ENCODE measurements around the gene SLC49A3. TPM values are rescaled to one million over a fixed set of nuclear protein-coding genes. Genes with fewer than 3 reads are reported as not detected.
"Not testable (repeated sequence)": the region's sequence is repeated elsewhere in the genome, so short reads cannot be mapped to it uniquely, and the experiment has no call there.

Gene SLC49A3
- polyA plus RNA-seq, 1 donor from 2014 or later = not detected

DNA sequence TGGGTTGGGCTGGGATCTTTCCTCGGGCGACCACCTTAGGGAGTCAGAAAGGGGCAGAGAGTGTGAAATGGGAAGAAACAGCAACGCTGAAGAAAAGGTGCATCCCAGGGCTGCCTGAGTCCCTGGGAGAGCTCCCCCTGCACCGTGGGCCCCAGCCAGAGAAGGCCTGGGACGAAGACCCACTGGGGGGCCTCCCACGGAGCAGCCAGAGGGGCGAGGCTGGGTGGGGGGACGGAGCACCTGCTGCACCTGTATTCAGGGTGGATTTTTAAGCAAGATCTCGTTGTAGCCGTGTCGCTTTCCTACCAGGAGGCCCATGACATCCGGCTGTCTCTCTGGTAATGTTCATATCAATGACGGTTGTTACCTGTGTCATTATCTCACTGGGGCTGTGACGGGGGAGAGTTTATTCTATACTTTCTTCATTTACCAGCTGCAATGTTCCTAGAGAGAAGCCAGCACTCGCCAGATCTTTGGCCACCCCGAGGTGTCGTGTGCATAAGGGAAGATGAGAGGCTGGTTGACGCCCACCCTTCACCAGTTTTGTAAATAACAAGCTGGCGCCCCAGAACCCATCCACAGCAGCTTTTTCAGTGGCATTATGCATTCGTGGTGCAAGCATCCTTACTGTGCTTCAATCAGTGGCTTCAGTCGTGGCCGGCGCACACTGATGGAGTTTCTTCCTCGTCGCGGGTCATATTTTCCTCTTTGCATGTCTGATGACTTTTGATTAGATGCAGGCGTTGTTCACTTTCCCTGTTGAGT lies 11.0 kb upstream of the SLC49A3 start:
- TF ChIP-seq RAD21 (conservative IDR thresholded peaks at IDR 0.05) (no peak), EP300 (conservative IDR thresholded peaks at IDR 0.05; ENCODE audit: poor library complexity, severe bottlenecking) (no peak), TAF1 (IDR thresholded peaks at IDR 0.05; ENCODE audit: low read depth) (no peak), MXI1 (conservative IDR thresholded peaks at IDR 0.05; ENCODE audit: poor library complexity, severe bottlenecking) (no peak), SMC3 (conservative IDR thresholded peaks at IDR 0.05; ENCODE audit: poor library complexity) (no peak), EZH2 (IDR thresholded peaks at IDR 0.05; ENCODE audit: borderline replicate concordance, insufficient read depth, low read length, poor library complexity, severe bottlenecking) (no peak), POLR2AphosphoS5 (IDR thresholded peaks at IDR 0.05) (no peak), CTCF (IDR thresholded peaks at IDR 0.05; ENCODE audit: poor library complexity, severe bottlenecking) (no peak)
- TF ChIP-seq, protein P1, sequence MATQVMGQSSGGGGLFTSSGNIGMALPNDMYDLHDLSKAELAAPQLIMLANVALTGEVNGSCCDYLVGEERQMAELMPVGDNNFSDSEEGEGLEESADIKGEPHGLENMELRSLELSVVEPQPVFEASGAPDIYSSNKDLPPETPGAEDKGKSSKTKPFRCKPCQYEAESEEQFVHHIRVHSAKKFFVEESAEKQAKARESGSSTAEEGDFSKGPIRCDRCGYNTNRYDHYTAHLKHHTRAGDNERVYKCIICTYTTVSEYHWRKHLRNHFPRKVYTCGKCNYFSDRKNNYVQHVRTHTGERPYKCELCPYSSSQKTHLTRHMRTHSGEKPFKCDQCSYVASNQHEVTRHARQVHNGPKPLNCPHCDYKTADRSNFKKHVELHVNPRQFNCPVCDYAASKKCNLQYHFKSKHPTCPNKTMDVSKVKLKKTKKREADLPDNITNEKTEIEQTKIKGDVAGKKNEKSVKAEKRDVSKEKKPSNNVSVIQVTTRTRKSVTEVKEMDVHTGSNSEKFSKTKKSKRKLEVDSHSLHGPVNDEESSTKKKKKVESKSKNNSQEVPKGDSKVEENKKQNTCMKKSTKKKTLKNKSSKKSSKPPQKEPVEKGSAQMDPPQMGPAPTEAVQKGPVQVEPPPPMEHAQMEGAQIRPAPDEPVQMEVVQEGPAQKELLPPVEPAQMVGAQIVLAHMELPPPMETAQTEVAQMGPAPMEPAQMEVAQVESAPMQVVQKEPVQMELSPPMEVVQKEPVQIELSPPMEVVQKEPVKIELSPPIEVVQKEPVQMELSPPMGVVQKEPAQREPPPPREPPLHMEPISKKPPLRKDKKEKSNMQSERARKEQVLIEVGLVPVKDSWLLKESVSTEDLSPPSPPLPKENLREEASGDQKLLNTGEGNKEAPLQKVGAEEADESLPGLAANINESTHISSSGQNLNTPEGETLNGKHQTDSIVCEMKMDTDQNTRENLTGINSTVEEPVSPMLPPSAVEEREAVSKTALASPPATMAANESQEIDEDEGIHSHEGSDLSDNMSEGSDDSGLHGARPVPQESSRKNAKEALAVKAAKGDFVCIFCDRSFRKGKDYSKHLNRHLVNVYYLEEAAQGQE (IDR thresholded peaks at IDR 0.05; ENCODE audit: borderline replicate concordance) = no peak
- no peaks in the 10 kb centered on the region for H4K20me1 ChIP-seq (ENCODE audit: insufficient read depth)
- no peak overlapping the region for H3K27ac ChIP-seq (ENCODE audit: low read length)
- no peak overlapping the region for H3K4me2 ChIP-seq (ENCODE audit: low read length)
- H3K9ac ChIP-seq (ENCODE audit: low read length) = no peak overlapping the region
- no peaks in the 10 kb centered on the region for H3K9me3 ChIP-seq (ENCODE audit: low read length)
- H3K9me2 ChIP-seq (ENCODE audit: insufficient read depth, low read length) = no peaks in the 10 kb centered on the region
- H3K36me3 ChIP-seq (ENCODE audit: insufficient read depth, low read length) = no peaks in the 10 kb centered on the region
- H3K79me2 ChIP-seq (replicated peaks; ENCODE audit: insufficient read depth, low read length) = no peaks in the 10 kb centered on the region
- no peaks in the 10 kb centered on the region for H3F3A ChIP-seq (ENCODE audit: insufficient read depth, low read length, poor library complexity, severe bottlenecking)
- no peak overlapping the region for H2AFZ ChIP-seq (ENCODE audit: low read depth, low read length)
- no peak overlapping the region for H3K4me3 ChIP-seq (ENCODE audit: low read length)
- H3K27me3 ChIP-seq (ENCODE audit: insufficient read depth, low read depth, low read length) = no peaks in the 10 kb centered on the region

GRCh38 chr4:694341-694940 lies 5.5 kb upstream of the SLC49A3 start:
- not testable (repeated sequence) for H3K27me3 ChIP-seq (ENCODE audit: insufficient read depth, low read depth, low read length); H3K4me2 ChIP-seq (ENCODE audit: low read length); H3K9ac ChIP-seq (ENCODE audit: low read length); H3K79me2 ChIP-seq (replicated peaks; ENCODE audit: insufficient read depth, low read length); H3K9me2 ChIP-seq (ENCODE audit: insufficient read depth, low read length); H3K36me3 ChIP-seq (ENCODE audit: insufficient read depth, low read length); H3F3A ChIP-seq (ENCODE audit: insufficient read depth, low read length, poor library complexity, severe bottlenecking); H3K27ac ChIP-seq (ENCODE audit: low read length); H3K9me3 ChIP-seq (ENCODE audit: low read length); H3K4me3 ChIP-seq (ENCODE audit: low read length); H2AFZ ChIP-seq (ENCODE audit: low read depth, low read length); H4K20me1 ChIP-seq (ENCODE audit: insufficient read depth)

Data from neural cell (in vitro differentiated cells).